Nephron (organoid): ENCODE measurements around the gene CENPP.

Experiments used
- H3K27ac Mint-ChIP-seq, 3 experiments: 2 replicates each; pipeline ENCODE4 v1.8.0; 2020; ENCODE audit warnings: mixed read lengths in 3 of 3, mild to moderate bottlenecking in 2 of 3, moderate library complexity in 1 of 3
- H3K27me3 Mint-ChIP-seq: 2 replicates; pipeline ENCODE4 v1.8.0; 2021; ENCODE audit warnings: low read depth, mild to moderate bottlenecking, moderate library complexity, mixed read lengths
- H3K36me3 Mint-ChIP-seq: 2 replicates; pipeline ENCODE4 v1.8.0; 2020; ENCODE audit warnings: low read depth, mixed read lengths
- H3K4me1 Mint-ChIP-seq: 2 replicates; pipeline ENCODE4 v1.8.0; 2020; ENCODE audit warnings: mixed read lengths
- H3K4me3 Mint-ChIP-seq, 3 experiments: 2 replicates each; pipeline ENCODE4 v1.8.0; 2020; ENCODE audit warnings: mild to moderate bottlenecking in 3 of 3, mixed read lengths in 3 of 3, moderate library complexity in 2 of 3
- H3K9me3 Mint-ChIP-seq: 2 replicates; pipeline ENCODE4 v1.8.0; 2020; ENCODE audit warnings: mixed read lengths
- CTCF ChIP-seq, 3 experiments: fragments of 200-600 bp; sonication (generic); IDR thresholded peaks; one replicate each; pipeline ENCODE4 v1.5.0; 2021; ENCODE audit warnings: antibody characterized with exemption in 3 of 3; ENCODE audit not compliant: unreplicated experiment in 3 of 3

The CENPP gene

GRCh38 chr9:92439921-92440750, 114.4 kb downstream of the CENPP start:
- no peaks in the 10 kb centered on the region for H3K27me3 Mint-ChIP-seq
- H3K36me3 Mint-ChIP-seq: no peaks in the 10 kb centered on the region
- H3K27ac Mint-ChIP-seq: no peak overlapping the region
- peaks cover 4% of the 10 kb centered on the region for H3K9me3 Mint-ChIP-seq
- TF ChIP-seq CTCF (IDR thresholded peaks at IDR 0.05; ENCODE audit: unreplicated experiment in 3 of 3): no peak
- H3K4me1 Mint-ChIP-seq: peaks cover 6% of the 10 kb centered on the region
- no peak overlapping the region for H3K4me3 Mint-ChIP-seq

GRCh38 chr9:92440751-92441046, 114.9 kb downstream of the CENPP start:
- Mint-ChIP-seq H3K27me3 (no peaks in the 10 kb centered on the region), H3K27ac (no peak overlapping the region), H3K36me3 (no peaks in the 10 kb centered on the region), H3K4me3 (no peak overlapping the region), H3K9me3 (peaks cover 4% of the 10 kb centered on the region), H3K4me1 (peaks cover 6% of the 10 kb centered on the region)
- no peak for TF ChIP-seq CTCF (IDR thresholded peaks at IDR 0.05; ENCODE audit: unreplicated experiment in 3 of 3)

GRCh38 chr9:92444841-92445240, 119.1 kb downstream of the CENPP start:
- no peaks in the 10 kb centered on the region for H3K27me3 Mint-ChIP-seq
- peaks cover 2% of the 10 kb centered on the region for H3K9me3 Mint-ChIP-seq
- no peak for TF ChIP-seq CTCF (IDR thresholded peaks at IDR 0.05; ENCODE audit: unreplicated experiment in 3 of 3)
- no peaks in the 10 kb centered on the region for H3K36me3 Mint-ChIP-seq
- peaks cover 2% of the 10 kb centered on the region for H3K4me1 Mint-ChIP-seq
- H3K27ac Mint-ChIP-seq: no peak overlapping the region
- H3K4me3 Mint-ChIP-seq: no peak overlapping the region

- Mint-ChIP-seq H3K27me3 (no peaks in the 10 kb centered on the region), H3K27ac (no peak overlapping the region), H3K36me3 (no peaks in the 10 kb centered on the region), H3K4me3 (no peak overlapping the region), H3K4me1 (no peaks in the 10 kb centered on the region), H3K9me3 (peaks cover 2% of the 10 kb centered on the region)
- TF ChIP-seq CTCF (IDR thresholded peaks at IDR 0.05; ENCODE audit: unreplicated experiment in 3 of 3): no peak
Measured at GRCh38 chr9:92446536-92446935, 120.8 kb downstream of the CENPP start.

GRCh38 chr9:92455217-92455616, 129.5 kb downstream of the CENPP start:
- Mint-ChIP-seq H3K4me1 (no peaks in the 10 kb centered on the region), H3K27ac (no peak overlapping the region), H3K4me3 (no peak overlapping the region), H3K36me3 (no peaks in the 10 kb centered on the region), H3K9me3 (no peaks in the 10 kb centered on the region), H3K27me3 (peaks cover 3% of the 10 kb centered on the region)
- TF ChIP-seq CTCF (IDR thresholded peaks at IDR 0.05; ENCODE audit: unreplicated experiment in 3 of 3): no peak

- Mint-ChIP-seq H3K27ac (no peak overlapping the region), H3K9me3 (no peaks in the 10 kb centered on the region), H3K4me3 (no peak overlapping the region), H3K27me3 (peaks cover 3% of the 10 kb centered on the region), H3K4me1 (no peaks in the 10 kb centered on the region), H3K36me3 (no peaks in the 10 kb centered on the region)
- no peak for TF ChIP-seq CTCF (IDR thresholded peaks at IDR 0.05; ENCODE audit: unreplicated experiment in 3 of 3)
Measured at GRCh38 chr9:92457576-92457975, 131.8 kb downstream of the CENPP start.
